PC-9 (cell line): Measurements from ENCODE around the gene OR51A7. TPM values are rescaled to one million over a fixed set of nuclear protein-coding genes. Genes with fewer than 3 reads are reported as not detected.

Source experiments
- BruUV-seq: library from RNA; stranded (reverse); fragments of 400-500 nt; replicated peaks from 2 replicates; lab custom pipeline; 2021; lab: Mats Ljungman, UMichigan
- CTCF ChIA-PET: fragments of 300-600 bp; sonication (Branson Sonifier 250); formaldehyde crosslinking; loops from one replicate; lab custom pipeline; 2022; ENCODE audit warnings: antibody characterized with exemption; lab: Charles Lee
- POLR2A ChIA-PET: fragments of 300-600 bp; sonication (Branson Sonifier 250); formaldehyde crosslinking; loops from one replicate; lab custom pipeline; 2022; ENCODE audit warnings: antibody characterized with exemption; ENCODE audit not compliant: unreplicated experiment; lab: Charles Lee
- DNase-seq, 2 experiments: peaks; one replicate each; pipeline versions ENCODE4 v3.0.0 to v3.0.0-alpha.2; 2015 to 2022; ENCODE audit warnings: mixed read lengths in 1 of 2
- H2AFZ ChIP-seq: fragments of 200-600 bp; sonication (generic); 2 replicates; pipeline ENCODE4 v1.8.1; 2017; ENCODE audit warnings: antibody characterized with exemption
- H3F3A ChIP-seq: fragments of 200-600 bp; sonication (generic); 2 replicates; pipeline ENCODE4 v1.8.1; 2017; ENCODE audit warnings: antibody characterized with exemption, mild to moderate bottlenecking, low read depth; ENCODE audit not compliant: insufficient read depth
- H3K27ac ChIP-seq: fragments of 200-600 bp; sonication (generic); 2 replicates; pipeline ENCODE4 v1.6.1; 2016; ENCODE audit warnings: mixed run types
- H3K27me3 ChIP-seq: fragments of 200-600 bp; sonication (generic); 2 replicates; pipeline ENCODE4 v1.6.1; 2016; ENCODE audit warnings: low read depth, mixed run types; ENCODE audit not compliant: insufficient read depth
- H3K36me3 ChIP-seq: fragments of 200-600 bp; sonication (generic); 2 replicates; pipeline ENCODE4 v1.6.1; 2016; ENCODE audit warnings: low read depth, mixed run types
- H3K4me1 ChIP-seq: fragments of 200-600 bp; sonication (generic); replicated peaks from 2 replicates; pipeline ENCODE4 v1.6.1; 2016; ENCODE audit warnings: mixed run types; ENCODE audit not compliant: insufficient read depth
- H3K4me2 ChIP-seq: fragments of 200-600 bp; sonication (generic); 2 replicates; pipeline ENCODE4 v1.6.1; 2017; ENCODE audit warnings: mixed run types
- H3K4me3 ChIP-seq: fragments of 200-600 bp; sonication (generic); 2 replicates; pipeline ENCODE4 v1.6.1; 2016; ENCODE audit warnings: mixed run types
- H3K79me2 ChIP-seq: fragments of 200-600 bp; sonication (generic); 2 replicates; pipeline ENCODE4 v1.6.1; 2017; ENCODE audit warnings: low read depth, mixed run types
- H3K9me2 ChIP-seq: fragments of 200-600 bp; sonication (generic); 2 replicates; pipeline ENCODE4 v1.8.1; 2017; ENCODE audit warnings: mild to moderate bottlenecking; ENCODE audit not compliant: insufficient read depth
- H3K9me3 ChIP-seq: fragments of 200-600 bp; sonication (generic); 2 replicates; pipeline ENCODE4 v1.8.1; 2016; ENCODE audit warnings: low read depth; ENCODE audit not compliant: insufficient read depth
- H4K20me1 ChIP-seq: fragments of 200-600 bp; sonication (generic); 2 replicates; pipeline ENCODE4 v1.8.1; 2017; ENCODE audit not compliant: insufficient read depth
- EZH2 ChIP-seq: fragments of 200-600 bp; sonication (generic); IDR thresholded peaks from 2 replicates; pipeline ENCODE4 v1.8.0; 2017; ENCODE audit warnings: antibody characterized with exemption, low read depth
- intact Hi-C: fragments of 100-400 bp; cut with micrococcal nuclease; formaldehyde crosslinking; loops from one replicate; pipeline ENCODE4 v1.10.0; 2022; ENCODE audit not compliant: unreplicated experiment
- total RNA-seq: library from RNA; stranded (reverse); gene quantifications from 2 replicates; pipeline ENCODE4 v1.2.3, GENCODE V29; 2021
- TF ChIP-seq, protein P1 (sequence below): fragments of 200-600 bp; sonication (generic); conservative IDR thresholded peaks from 2 replicates; pipeline ENCODE4 v1.6.1; 2017; ENCODE audit warnings: mixed run types, antibody characterized with exemption, mild to moderate bottlenecking, moderate library complexity

The OR51A7 gene
- total RNA-seq, 1 experiment from 2014 or later = not detected

DNA sequence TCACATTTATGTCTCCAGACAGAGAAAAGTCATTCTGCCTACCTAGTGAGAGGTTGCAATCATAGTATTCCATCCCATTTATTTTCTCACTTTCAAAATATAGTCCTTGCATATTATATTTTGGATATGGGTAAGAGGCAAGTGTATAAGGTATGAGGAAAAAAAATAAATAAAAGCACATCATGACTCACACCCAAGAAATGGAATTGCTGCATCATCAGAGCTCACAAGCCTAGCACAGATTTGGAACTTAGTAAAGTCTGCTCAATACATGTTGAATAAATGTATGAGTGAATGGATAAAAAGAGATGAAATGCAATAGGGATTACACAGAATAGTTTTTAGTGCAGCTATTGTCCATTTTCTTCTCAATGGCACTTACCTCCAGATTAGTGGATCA, 23.0 kb downstream of the OR51A7 start:
- CTCF ChIA-PET = no interaction called here
- no peaks in the 10 kb centered on the region for H3K9me3 ChIP-seq

DNA sequence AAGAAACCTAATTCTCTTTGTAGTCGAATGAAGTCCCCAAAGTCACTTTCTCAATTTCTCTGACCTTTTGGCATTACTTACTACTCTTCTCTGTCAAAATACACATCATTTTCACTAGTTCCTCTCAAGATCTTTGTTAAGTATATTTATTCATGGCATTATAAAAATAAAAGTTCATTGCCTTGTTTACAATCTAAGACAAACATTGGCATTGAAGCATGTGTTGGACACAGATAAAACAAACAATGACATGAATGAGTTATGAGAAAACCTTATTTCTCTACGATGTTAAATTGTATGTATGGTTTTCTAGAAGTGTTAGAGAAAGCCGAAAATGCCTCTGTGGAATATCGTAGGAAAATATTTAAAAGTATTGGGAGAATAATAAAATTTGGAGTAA, 29.2 kb downstream of the OR51A7 start:
- no TSS peak for BruUV-seq
- Histone ChIP-seq H4K20me1 (no peaks in the 10 kb centered on the region), H3K79me2 (no peaks in the 10 kb centered on the region), H3K4me1 (no peaks in the 10 kb centered on the region), H3K36me3 (no peaks in the 10 kb centered on the region), H2AFZ (no peak overlapping the region), H3K27me3 (no peaks in the 10 kb centered on the region), H3K4me2 (no peak overlapping the region), H3K4me3 (no peak overlapping the region), H3K27ac (no peak overlapping the region), H3K9me3 (no peaks in the 10 kb centered on the region), H3K9me2 (no peaks in the 10 kb centered on the region), H3F3A (no peaks in the 10 kb centered on the region)
- no peak for TF ChIP-seq EZH2
- TF ChIP-seq, protein P1, sequence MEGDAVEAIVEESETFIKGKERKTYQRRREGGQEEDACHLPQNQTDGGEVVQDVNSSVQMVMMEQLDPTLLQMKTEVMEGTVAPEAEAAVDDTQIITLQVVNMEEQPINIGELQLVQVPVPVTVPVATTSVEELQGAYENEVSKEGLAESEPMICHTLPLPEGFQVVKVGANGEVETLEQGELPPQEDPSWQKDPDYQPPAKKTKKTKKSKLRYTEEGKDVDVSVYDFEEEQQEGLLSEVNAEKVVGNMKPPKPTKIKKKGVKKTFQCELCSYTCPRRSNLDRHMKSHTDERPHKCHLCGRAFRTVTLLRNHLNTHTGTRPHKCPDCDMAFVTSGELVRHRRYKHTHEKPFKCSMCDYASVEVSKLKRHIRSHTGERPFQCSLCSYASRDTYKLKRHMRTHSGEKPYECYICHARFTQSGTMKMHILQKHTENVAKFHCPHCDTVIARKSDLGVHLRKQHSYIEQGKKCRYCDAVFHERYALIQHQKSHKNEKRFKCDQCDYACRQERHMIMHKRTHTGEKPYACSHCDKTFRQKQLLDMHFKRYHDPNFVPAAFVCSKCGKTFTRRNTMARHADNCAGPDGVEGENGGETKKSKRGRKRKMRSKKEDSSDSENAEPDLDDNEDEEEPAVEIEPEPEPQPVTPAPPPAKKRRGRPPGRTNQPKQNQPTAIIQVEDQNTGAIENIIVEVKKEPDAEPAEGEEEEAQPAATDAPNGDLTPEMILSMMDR = no peak
- intact Hi-C loops = no loop called here
- DNase-seq = no peak
- ChIA-PET POLR2A (interaction anchor here (0.7 kb wide), 1 partner anchor 34 kb away, joined by 3 read pairs; no protein-coding TSS in a partner anchor), CTCF (no interaction called here)

More for the DNA sequence above, 23.0 kb downstream of the OR51A7 start:
- H3K36me3 ChIP-seq = no peaks in the 10 kb centered on the region
- H3K27me3 ChIP-seq = no peaks in the 10 kb centered on the region
- TF ChIP-seq, protein P1 = no peak
- no peak for TF ChIP-seq EZH2
- H3K27ac ChIP-seq = no peak overlapping the region
- BruUV-seq = no TSS peak
- no peaks in the 10 kb centered on the region for H3K79me2 ChIP-seq
- no peak for DNase-seq
- H3K9me2 ChIP-seq = no peaks in the 10 kb centered on the region
- H3K4me3 ChIP-seq = no peak overlapping the region
- H3F3A ChIP-seq = no peaks in the 10 kb centered on the region
- no peaks in the 10 kb centered on the region for H4K20me1 ChIP-seq
- POLR2A ChIA-PET = no interaction called here
- H3K4me2 ChIP-seq = no peak overlapping the region
- no peaks in the 10 kb centered on the region for H3K4me1 ChIP-seq
- intact Hi-C loops = no loop called here
- H2AFZ ChIP-seq = no peak overlapping the region

DNA sequence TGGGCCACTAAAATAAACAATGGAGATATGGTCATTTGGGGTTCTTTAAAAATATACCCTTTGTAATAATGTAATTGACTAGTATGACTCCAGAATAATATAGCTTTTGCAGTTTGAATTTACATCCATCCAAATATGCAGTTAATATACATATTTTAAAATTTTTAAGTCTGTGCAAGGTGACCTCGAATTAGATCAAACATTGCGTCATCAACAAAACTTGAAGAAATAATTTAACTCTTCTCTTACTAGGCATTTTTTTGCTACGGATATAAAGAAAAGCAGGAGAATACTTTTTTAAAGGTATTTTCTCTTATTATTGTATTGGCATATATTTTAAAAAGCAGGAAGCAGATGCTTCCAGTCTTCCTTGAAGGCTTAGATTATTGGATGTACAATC, 33.2 kb downstream of the OR51A7 start:
- TF ChIP-seq, protein P1 = no peak
- TF ChIP-seq EZH2 = no peak
- Histone ChIP-seq H3K79me2 (no peaks in the 10 kb centered on the region), H3K27ac (no peak overlapping the region), H3K36me3 (no peaks in the 10 kb centered on the region), H3K27me3 (no peaks in the 10 kb centered on the region), H2AFZ (no peak overlapping the region), H4K20me1 (no peaks in the 10 kb centered on the region), H3K9me2 (no peaks in the 10 kb centered on the region), H3K4me3 (no peak overlapping the region), H3K9me3 (no peaks in the 10 kb centered on the region), H3F3A (no peaks in the 10 kb centered on the region), H3K4me1 (no peaks in the 10 kb centered on the region), H3K4me2 (no peak overlapping the region)
- BruUV-seq = no TSS peak
- ChIA-PET POLR2A (no interaction called here), CTCF (no interaction called here)
- no peak for DNase-seq
- intact Hi-C loops = no loop called here
